ENCODE data around the gene TMPRSS6. TPM values are rescaled to one million over a fixed set of nuclear protein-coding genes. Genes with fewer than 3 reads are reported as not detected.
"Not testable (repeated sequence)": the region's sequence is repeated elsewhere in the genome, so short reads cannot be mapped to it uniquely, and the experiment has no call there.

TMPRSS6 gene
- total RNA-seq, 1 donor = not detected

DNA sequence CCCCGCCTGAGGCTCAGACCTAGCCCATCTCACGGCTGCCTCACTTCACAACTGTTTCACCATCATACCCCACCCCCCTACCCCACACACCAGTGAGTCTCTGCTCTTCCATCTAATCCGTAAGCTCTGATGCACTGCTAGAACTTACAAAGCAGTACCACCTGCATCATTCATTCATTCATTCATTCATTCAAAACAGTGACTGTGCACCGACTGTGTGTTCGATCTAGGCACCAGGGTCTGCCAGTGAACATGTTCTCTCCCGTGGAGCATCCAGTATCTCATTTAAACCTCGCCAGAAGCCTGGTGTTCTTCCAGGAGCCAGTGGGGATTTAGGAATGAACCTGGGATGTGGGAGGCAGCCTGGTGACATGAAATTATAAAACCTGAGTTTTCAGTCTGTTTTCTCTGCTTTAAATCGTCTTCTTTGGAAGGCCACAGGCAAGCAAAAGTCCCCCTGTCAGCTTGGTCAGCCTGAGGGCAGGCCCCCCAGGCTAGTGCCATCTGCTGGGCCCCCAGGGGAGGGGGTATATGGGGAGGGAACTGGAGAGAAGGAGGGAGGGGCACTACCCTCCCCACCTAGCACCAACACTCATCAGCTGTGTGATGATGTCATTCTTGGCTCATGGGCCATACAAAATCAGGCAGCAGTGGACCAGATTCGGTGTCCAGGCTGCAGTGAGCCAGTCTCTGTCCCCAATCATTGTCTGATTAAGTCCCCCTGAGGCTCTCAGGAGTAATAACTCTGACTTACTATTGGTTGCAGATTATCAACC is 18.4 kb downstream of the TMPRSS6 start:
- DNase-seq (ENCODE audit: low read depth in 2 of 3, low spot score in 2 of 3) = no peak

DNA sequence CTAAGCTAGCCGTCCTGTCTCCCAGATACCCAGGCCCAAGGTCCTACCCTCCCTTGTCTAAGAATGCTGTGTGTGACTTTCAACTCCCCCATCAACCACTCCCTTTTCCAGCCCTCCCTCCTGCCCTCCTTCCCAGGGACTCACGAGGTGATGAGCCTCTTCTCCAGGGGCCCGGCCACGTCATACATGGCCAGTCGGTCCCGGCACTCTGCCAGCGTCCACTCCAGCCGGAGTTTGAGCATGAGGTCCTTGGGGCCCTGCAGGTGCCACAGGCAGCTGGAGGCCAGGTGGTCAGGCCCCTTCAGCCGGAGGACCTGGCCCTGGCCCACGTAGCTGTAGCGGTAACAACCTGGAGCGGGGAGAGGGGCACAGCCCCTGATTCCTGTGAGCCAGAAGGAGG is 20.1 kb downstream of the TMPRSS6 start:
- no peak for DNase-seq (ENCODE audit: low read depth in 2 of 3, low spot score in 2 of 3)

- no peak for DNase-seq (ENCODE audit: low read depth in 2 of 3, low spot score in 2 of 3)
These were observed 20.6 kb downstream of the TMPRSS6 start for GRCh38 chr22:37088750-37089408.

DNA sequence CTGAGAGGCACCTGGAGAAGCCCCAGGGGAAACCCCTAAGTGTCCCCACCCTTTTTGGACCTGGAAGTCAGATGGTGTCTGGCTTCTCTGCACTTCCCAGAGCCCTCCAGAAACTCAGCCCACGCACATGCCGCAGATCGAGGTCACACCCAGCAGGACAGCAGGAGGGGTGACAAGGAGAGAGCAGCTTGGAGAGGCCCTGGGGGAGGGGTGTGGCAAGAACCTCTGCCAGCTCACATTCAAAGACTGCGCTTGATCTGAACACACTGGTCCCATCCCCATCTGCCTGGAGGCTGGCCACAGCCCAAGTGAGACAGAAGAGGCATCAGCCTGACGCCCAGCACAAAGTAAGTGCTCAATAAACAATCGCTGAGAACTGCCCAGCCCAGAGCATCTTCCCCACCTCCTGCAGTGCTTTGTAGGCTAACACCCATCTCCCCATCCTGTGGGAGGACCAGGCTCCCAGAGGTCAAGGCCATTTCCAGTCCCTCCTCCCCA is 21.4 kb downstream of the TMPRSS6 start:
- no peak for DNase-seq (ENCODE audit: low read depth in 2 of 3, low spot score in 2 of 3)

GRCh38 chr22:37086184-37086583 is 23.3 kb downstream of the TMPRSS6 start:
- DNase-seq (ENCODE audit: low read depth in 2 of 3, low spot score in 2 of 3) = no peak

DNA sequence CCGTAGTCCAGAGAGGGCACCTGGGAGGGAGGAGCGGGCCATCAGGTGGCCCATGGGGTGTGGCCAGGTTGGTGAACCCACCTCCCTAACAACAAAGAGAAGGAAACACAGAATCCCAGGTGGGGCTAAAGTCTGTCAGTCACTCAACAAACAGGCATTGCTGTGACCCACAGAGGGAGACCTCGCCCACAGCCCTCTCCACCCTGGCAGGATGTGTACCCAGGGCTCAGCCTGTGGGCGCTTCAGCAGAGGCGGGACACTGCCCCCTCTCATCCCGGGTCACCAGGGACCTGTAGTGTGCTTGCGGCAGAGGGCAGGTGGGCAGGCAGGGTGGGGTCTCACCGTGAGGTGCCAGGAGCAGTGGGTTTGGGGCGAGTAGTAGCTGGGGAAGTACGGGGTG is 25.1 kb downstream of the TMPRSS6 start:
- DNase-seq (ENCODE audit: low read depth in 2 of 3, low spot score in 2 of 3) = no peak

DNA sequence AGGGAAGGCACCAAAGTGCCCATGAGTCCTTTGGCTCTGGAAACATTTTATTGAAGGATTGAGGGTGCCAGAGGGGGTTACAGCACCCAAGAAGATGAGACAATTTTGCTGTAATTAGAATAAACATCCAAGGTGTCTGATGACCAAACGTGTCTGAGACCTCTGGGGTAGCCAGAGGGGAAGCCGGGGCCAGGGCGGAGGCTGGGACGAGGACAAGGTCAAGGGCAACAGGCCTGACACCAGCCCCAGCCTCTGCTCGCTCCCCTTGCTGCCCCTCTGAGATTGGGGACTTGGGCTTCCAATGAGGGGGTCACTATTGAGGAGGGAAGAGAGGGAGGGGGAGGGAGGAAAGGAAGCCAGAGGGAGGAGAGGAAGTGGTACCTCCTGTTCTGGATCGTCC is 25.6 kb downstream of the TMPRSS6 start:
- no peak for DNase-seq (ENCODE audit: low read depth in 2 of 3, low spot score in 2 of 3)

DNA sequence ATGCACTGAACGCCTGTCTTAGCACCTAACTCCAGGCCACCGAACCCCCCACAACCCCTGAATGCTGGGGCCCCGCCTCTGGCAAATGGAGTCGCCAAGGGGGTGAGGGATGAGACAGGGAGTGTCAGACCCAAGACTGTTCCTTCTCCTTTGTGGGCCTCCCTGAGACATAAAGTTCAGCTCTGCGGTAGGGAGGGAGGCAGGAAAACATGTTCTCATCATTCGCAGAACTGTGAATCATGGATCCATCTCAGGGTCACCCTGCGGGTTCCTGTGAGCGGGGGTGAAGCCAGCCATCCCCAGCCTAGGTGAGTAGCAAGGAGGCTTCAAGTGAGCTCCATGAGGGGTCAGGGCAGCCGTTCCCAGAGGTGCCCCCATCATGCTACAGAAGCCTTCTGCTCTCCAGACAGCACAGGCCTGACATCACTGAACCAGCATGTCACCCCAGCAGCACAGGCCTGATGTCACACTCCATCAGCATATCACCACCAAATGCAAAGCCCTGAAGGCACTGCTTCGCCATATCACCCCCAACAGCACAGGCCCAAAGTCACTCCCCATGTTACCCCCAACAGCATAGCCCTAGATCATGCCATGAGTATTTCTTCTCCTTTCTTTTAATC is 27.2 kb downstream of the TMPRSS6 start:
- DNase-seq (ENCODE audit: low read depth in 2 of 3, low spot score in 2 of 3) = no peak

DNA sequence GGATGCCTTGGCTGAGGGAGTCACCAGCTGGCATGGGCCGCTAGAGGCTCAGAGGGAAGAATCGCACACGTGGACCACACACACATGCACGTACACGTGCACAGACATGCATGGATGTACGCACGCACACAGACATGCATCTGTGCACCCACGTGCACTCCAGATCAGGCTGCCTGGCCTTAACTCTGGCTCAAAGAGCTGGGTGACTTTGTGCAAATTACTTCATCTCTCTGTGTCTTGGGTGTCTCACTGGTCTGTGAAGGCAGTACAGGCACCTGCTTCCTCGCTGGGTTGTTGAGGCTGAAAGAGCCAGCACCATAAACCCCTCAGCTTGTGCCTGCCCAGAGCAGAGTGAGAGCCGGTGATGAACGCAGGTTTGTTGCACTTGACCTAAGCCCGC is 28.7 kb downstream of the TMPRSS6 start:
- DNase-seq (ENCODE audit: low read depth in 2 of 3, low spot score in 2 of 3) = no peak

GRCh38 chr22:37080438-37080837 is 29.1 kb downstream of the TMPRSS6 start:
- no peak for DNase-seq (ENCODE audit: low read depth in 2 of 3, low spot score in 2 of 3)

DNA sequence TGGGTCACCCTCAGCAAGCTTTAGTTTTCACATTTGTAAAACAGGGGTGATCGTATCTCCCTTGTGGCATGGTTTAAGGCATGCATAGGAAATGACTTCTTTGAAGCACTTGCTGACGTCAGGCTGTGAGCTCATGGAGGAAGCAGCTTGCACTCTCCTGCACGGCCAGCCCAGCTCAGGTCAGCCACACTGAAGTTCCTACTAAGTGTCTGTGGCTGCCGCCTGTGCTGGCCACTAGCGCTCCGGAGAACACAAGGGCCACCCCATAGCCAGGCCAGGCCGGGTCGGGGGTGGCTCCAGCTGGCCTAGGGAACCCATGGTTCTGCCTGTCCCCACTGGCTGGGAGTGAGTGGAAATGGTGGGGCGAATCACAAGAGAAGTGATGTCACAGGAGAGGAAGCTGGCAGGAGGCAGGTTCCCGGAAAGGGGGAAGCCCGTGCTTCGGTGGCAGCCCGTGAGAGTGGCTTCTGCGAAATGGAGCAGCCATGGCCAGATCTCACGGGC is 29.8 kb downstream of the TMPRSS6 start:
- DNase-seq (ENCODE audit: low read depth in 2 of 3, low spot score in 2 of 3) = peak; percentile 70 to 80 (median 79)

GRCh38 chr22:37079158-37079557 is 30.4 kb downstream of the TMPRSS6 start:
- no peak for DNase-seq (ENCODE audit: low read depth in 2 of 3, low spot score in 2 of 3)

- peak; percentile 59 to 73 (median 70) for DNase-seq (ENCODE audit: low read depth in 2 of 3, low spot score in 2 of 3)
These were observed 31.6 kb downstream of the TMPRSS6 start for GRCh38 chr22:37077802-37078448.

DNA sequence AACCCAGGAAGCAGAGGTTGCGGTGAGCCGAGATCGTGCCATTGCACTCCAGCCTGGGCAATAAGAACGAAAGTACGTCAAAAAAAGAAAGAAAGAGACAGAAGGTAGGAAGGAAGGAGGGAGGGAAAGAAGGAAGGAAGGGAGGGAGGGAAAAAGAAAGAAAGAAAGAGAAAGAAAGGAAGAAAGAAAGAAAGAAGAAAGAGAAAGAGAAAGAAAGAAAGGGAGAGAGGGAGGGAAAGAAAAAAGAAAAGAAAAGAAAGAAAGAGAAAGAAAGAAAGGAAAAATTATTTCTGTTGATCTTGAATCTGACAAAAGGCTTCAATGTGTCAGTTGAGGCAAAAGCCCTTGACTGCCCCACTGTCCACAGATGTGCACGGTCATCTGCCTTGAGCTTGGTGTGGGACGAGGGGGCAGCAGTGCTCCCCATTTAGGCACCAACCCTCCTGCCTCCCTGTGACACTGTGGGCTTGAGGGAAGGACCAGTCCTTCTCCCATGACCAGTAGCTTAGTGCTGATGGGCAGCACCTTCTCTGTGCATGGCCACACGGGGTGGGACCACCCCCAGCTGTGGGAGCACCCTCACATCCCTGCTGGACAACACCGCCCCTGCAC is 33.6 kb downstream of the TMPRSS6 start:
- DNase-seq (ENCODE audit: low read depth in 2 of 3, low spot score in 2 of 3) = no peak

- DNase-seq (ENCODE audit: low read depth in 2 of 3, low spot score in 2 of 3) = no peak
These were observed 34.5 kb downstream of the TMPRSS6 start for GRCh38 chr22:37075046-37075445.

- no peak for DNase-seq (ENCODE audit: low read depth in 2 of 3, low spot score in 2 of 3)
These were observed 35.0 kb downstream of the TMPRSS6 start for GRCh38 chr22:37074537-37074936.

DNA sequence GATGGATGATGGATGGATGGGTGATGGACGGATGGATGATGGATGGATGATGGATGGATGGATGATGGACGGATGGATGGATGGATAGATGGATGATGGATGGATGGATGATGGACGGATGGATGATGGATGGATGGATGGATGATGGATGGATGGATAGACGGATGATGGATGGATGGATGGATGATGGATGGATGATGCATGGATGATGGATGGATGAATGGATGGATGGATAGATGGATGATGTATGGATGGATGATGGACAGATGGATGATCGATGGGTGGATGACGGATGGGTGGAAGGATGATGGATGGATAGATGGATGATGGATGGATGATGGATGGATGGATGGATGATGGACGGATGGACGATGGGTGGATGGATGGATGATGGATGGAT is 36.8 kb downstream of the TMPRSS6 start:
- no peak for DNase-seq (ENCODE audit: low read depth in 2 of 3, low spot score in 2 of 3)

- DNase-seq (ENCODE audit: low read depth in 2 of 3, low spot score in 2 of 3) = not testable (repeated sequence)
These were observed 37.5 kb downstream of the TMPRSS6 start for GRCh38 chr22:37071850-37072592.

DNA sequence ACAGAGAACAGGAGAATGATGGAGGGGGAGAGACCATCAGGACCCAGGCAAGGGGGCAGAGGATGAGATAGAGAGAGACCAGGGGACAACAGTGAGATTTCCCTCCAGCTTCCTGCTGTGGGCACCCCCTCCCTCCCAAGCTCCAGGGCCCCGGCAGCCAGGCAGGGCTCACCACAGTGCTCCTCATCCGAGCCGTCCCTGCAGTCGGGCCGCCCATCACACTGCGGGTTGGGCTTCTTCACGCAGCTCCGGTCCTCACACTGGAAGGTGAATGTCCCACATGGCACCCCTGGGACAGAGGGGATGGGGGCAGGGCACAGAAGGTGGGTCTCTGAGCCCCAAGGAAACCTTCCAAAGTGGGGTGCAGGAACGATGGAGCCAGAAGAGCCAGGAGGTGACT is 38.8 kb downstream of the TMPRSS6 start:
- no peak for DNase-seq (ENCODE audit: low read depth in 2 of 3, low spot score in 2 of 3)

DNA sequence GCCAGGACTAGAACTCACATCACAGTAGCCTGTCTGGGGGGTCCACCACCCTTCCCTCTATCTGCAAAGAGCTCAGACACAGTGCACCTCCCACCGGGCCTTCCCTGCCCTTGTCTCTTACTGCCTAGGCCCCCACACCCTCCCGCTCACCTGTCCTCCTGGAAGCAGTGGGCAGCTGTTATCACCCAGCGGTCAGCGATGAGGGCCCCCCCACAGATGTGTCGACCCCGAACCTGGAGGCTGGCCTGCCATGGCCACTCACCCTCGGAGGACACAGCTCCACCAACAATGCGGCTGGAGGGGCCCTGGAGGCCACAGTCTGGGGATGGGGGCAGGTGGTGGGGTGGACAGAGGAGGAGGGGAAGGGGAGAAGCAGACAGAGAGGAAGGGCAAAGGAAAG is 39.2 kb downstream of the TMPRSS6 start:
- DNase-seq (ENCODE audit: low read depth in 2 of 3, low spot score in 2 of 3) = no peak
